A172 (cell line): Measurements from ENCODE around the gene APCS. TPM values are rescaled to one million over a fixed set of nuclear protein-coding genes. Genes with fewer than 3 reads are reported as not detected.

ENCODE experiments used
- DNase-seq: peaks from one replicate; pipeline ENCODE4 v3.0.0-alpha.2; 2015; ENCODE audit warnings: low spot score
- total RNA-seq: library from RNA; depleted of rRNA; stranded (reverse); fragments of >200 nt; shearing (Covaris generic); gene quantifications from 2 replicates; pipeline ENCODE4 v1.2.3, GENCODE V29; 2014; rRNA removed

Gene APCS, protein sequence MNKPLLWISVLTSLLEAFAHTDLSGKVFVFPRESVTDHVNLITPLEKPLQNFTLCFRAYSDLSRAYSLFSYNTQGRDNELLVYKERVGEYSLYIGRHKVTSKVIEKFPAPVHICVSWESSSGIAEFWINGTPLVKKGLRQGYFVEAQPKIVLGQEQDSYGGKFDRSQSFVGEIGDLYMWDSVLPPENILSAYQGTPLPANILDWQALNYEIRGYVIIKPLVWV
- total RNA-seq, result not detected in 2 replicates

- DNase-seq, result no peak
Observed at GRCh38 chr1:159587461-159587951, at the start of gene APCS. TSS of gene APCS (plus strand) at chr1:159587826. CDS start at chr1:159587922, 96 bp downstream.

DNA sequence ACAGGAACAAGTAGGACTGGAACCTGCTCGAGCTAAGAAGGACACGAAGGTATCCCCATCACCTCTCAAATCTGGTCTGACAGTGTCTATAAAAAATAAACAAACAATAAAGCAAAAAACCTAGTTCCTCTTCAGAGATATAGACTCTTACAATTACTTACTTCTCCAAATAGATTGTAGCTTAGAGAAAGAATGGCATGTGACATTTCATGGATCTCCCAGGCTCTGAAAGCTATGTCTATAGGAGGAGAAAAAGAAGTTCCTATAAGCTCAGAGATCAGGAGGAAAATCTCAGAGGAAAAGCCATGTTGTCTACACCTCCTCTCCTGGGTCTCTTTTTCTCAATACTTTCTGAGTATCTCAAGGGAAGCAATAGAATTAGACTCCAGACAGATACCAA is 39.5 kb upstream of the APCS start:
- DNase-seq, result no peak

DNA sequence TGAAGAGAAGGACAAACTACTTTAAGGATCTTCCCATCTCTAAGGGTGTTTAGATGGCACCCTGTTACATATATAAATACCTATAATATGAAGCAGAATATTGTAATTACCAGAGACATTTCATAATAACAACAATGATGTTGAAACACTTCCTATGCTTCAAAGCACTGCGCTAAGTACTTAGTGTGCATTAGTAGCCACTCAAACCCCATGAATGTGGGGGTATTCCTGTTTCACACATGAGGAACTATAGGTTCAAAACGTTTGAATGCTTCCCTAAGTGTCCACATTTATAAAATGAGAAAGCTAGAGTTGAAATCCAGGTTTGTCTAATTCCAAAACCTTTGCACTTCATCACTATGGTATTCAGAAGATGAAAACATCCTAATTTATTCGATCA is 33.4 kb upstream of the APCS start:
- no peak for DNase-seq

DNA sequence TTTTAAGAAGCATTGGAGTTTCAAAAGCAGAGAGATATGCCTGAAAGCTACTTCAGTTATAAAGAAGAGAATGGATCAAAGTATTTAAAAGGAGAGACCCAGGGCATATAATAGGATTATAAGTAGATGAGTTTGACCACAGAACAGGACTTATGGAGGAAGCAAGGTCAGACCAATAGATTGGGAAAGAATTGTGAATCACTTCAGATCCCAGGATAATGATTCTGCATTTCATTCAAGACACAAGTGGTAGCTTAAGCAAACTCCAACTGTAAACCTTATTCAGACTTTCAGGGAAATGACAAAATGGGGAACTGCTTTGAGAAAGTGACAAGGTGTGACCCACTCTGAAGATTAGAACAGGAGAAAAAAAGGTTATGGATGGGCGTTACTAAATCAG is 32.9 kb upstream of the APCS start:
- no peak for DNase-seq

- no peak for DNase-seq
Observed at GRCh38 chr1:159556931-159557369, 30.7 kb upstream of the APCS start.

GRCh38 chr1:159560599-159560998 is 27.0 kb upstream of the APCS start:
- DNase-seq, result no peak

DNA sequence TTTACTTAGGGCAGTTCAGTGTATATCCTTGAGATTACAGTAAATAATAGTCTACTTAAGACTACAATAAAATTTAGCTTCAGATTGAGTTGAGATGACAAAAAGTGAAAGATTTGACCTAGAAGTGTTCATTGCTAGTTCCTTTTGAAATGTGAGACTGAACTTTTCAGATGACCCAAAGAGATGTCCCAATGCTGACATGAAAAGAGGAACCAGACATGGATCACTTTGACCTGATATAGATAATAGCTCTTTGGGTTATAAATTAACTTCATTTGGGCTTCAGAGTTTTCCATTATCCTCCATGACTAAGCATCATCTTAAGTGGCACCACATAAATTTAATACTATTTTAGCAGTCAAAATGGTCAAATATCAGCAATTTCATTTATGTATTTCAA is 26.1 kb upstream of the APCS start:
- no peak for DNase-seq

- no peak for DNase-seq
Observed at GRCh38 chr1:159562680-159563079, 24.9 kb upstream of the APCS start.

- DNase-seq, result no peak
Observed at GRCh38 chr1:159577446-159577845, 10.2 kb upstream of the APCS start.

DNA sequence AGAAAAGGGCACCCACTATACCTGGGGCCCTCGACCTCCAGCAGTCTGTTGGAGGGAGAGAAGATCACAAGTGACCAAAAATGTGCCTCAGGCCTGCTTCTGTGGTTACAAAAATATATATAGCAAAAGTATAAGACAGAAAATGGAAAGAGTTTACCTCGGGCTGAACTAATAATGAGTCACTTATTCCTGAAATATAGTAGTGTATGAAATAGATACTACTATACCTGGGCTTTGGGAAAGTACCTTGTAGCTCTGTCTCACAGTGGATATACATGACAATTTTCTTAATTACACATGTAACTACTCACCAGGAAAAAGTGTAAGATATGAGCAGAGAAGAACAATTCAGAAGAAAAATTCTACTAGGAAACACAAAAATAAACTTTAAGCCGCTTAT is 7.3 kb upstream of the APCS start:
- no peak for DNase-seq

GRCh38 chr1:159581422-159581821 is 6.2 kb upstream of the APCS start:
- no peak for DNase-seq

GRCh38 chr1:159584536-159584935 is 3.1 kb upstream of the APCS start:
- no peak for DNase-seq

GRCh38 chr1:159591981-159592380 is 4.4 kb downstream of the APCS start:
- no peak for DNase-seq

- DNase-seq, result peak; percentile 11
Observed at GRCh38 chr1:159594625-159595405, 7.2 kb downstream of the APCS start.

GRCh38 chr1:159598196-159598595 is 10.6 kb downstream of the APCS start:
- DNase-seq, result peak; percentile 99

GRCh38 chr1:159600894-159601293 is 13.3 kb downstream of the APCS start:
- peak; percentile 32 for DNase-seq

DNA sequence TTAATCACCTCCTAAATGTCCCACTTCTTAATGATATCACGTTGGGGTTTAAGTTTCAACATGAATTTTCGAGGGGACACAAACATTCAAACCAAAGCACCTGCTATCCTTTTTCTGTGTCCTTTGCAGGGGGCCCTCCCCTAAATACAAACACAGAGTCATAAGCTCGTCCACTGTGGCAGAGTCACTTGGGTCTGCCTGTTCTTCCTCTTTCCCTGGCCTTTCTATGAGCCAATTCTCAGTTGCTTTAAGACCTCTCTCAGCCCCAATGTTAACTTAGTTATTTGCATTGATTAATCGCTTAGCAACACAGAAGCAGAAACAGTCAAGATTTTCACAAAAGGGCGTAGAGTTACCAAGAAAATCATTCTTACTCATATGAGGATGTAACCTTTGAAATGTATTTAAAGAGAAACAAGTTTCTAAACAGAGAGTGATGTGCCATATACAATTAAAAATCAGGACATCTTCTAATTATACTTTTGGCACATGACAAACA is 14.9 kb downstream of the APCS start:
- no peak for DNase-seq

DNA sequence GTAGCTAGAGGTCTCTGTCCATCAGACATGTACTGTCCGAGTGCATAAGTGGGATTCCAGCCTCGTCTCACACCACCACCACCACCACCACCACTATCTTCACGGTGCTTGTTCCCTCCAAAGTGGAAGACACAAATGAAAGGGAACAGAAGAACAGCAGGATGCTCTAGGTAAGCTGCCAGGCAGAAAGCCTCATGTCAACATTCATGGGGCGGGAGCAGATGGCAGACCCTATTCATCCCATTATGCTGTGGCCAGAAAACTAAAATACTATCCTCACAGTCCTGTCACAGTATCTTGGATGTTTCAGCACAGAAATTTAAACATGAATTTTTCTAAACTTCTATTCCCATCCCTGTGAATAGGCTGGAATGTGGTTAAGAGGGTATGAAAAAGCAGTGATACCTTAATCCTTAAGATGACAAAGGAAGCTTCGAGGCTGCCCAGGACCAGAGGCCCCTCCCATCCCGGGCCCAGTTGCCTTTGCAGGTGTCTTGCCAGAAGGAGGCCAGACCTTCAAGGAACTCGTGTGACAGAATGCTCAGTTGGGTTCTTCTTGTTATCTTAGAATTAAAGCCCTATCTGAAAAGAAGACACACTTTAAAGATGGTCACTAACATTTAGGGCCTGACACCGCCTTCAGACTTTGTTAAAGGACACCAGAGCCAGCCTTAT is 24.7 kb downstream of the APCS start:
- no peak for DNase-seq

- no peak for DNase-seq
Observed at GRCh38 chr1:159632922-159633321, 45.3 kb downstream of the APCS start.
